ENCODE data around the gene DOCK9. TPM values are rescaled to one million over a fixed set of nuclear protein-coding genes. Genes with fewer than 3 reads are reported as not detected.

DOCK9 gene
- total RNA-seq, 1 donor from 2014 or later = 24.1 TPM

DNA sequence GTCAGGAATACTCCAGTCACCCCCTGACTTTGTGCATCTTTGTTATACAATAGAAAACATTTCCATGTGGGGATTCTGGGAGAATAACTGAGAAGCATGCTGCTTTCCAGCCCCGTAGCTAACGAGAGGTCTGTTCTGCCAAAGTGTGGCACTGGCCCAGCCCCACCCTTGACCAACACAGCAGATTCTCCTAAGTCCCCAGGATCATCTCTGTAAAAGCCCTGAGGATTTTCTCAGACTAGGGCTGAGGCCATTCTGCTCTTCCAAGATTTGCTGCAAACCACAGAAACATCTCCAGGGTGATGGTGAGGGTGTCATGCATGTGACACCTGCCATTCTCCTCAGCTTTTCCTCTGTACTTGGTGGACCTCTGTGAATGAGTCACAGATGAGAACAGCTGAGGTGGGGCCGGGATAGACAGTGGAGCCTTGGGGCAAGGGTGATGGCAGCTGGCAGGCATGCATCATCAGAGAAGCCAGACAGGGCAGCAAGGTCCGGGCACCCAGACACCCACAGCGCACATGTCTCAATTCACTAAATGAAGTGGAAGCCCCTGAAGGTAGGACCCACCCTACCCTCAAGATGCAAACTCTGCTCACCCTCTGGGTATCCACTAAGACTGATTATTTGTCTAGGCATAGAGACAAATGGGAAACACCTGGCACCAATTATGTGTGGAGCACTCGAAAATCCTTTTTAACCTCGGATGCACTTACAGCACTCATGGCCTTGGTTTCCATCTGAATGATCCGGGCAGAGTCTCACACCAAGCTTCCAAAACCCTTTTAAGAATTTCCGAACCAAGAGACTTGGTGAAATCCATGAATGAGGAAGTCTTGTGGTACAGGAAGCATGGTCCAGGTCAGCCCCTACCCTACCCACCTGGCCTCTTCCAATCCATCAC is 20.1 kb upstream of the DOCK9 start:
- no peaks in the 10 kb centered on the region for H3K9me3 Mint-ChIP-seq (ENCODE audit: unreplicated experiment)
- TF ChIP-seq, protein P1, sequence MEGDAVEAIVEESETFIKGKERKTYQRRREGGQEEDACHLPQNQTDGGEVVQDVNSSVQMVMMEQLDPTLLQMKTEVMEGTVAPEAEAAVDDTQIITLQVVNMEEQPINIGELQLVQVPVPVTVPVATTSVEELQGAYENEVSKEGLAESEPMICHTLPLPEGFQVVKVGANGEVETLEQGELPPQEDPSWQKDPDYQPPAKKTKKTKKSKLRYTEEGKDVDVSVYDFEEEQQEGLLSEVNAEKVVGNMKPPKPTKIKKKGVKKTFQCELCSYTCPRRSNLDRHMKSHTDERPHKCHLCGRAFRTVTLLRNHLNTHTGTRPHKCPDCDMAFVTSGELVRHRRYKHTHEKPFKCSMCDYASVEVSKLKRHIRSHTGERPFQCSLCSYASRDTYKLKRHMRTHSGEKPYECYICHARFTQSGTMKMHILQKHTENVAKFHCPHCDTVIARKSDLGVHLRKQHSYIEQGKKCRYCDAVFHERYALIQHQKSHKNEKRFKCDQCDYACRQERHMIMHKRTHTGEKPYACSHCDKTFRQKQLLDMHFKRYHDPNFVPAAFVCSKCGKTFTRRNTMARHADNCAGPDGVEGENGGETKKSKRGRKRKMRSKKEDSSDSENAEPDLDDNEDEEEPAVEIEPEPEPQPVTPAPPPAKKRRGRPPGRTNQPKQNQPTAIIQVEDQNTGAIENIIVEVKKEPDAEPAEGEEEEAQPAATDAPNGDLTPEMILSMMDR (IDR thresholded peaks at IDR 0.05) = no peak
- no peak for DNase-seq (ENCODE audit: extremely low spot score, unreplicated experiment)
- H3K27ac Mint-ChIP-seq (ENCODE audit: unreplicated experiment) = peak overlapping the region; percentile 19
- no peak overlapping the region for H3K4me3 Mint-ChIP-seq (ENCODE audit: unreplicated experiment)
- H3K36me3 Mint-ChIP-seq (ENCODE audit: unreplicated experiment) = no peaks in the 10 kb centered on the region
- H3K27me3 Mint-ChIP-seq (ENCODE audit: unreplicated experiment) = no peaks in the 10 kb centered on the region
- H3K4me1 Mint-ChIP-seq (ENCODE audit: unreplicated experiment) = peaks cover 46% of the 10 kb centered on the region

DNA sequence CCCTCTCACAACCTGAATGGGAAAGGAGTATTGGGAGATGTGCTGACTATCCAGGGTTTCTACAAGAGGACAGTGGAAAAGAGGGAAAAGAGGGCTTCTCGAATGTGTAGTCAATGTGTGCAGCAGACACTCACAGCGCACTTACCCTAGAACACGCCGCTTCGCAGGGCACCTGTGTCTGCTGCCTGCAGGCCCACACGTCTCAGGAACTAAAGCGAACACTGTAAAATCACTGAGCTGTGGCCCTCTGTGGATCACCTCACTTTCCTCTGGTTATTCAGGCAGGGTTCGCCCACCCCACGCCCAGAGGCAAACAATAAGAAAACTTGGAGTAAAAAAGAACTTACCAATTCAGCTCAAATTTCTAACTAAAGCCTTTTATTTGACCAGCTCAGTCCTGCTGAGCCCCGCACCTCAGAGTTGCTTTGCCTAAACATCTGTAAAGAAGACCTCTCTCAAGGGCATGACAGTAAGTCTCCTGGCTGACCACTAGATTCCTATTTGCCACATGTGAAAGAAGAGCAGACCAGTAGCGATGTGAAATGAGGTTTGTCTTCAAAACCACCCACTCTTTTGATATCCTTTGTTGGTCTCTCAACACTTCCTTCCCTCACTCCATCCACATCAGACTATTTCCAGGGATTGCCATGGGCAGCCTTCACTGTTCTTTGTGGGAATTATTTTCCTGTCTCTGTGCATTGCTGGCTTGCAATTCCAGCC is 19.3 kb upstream of the DOCK9 start:
- H3K27ac Mint-ChIP-seq (ENCODE audit: unreplicated experiment) = peak overlapping the region; percentile 24
- H3K27me3 Mint-ChIP-seq (ENCODE audit: unreplicated experiment) = no peaks in the 10 kb centered on the region
- TF ChIP-seq, protein P1 (IDR thresholded peaks at IDR 0.05) = no peak
- no peak for DNase-seq (ENCODE audit: extremely low spot score, unreplicated experiment)
- H3K9me3 Mint-ChIP-seq (ENCODE audit: unreplicated experiment) = no peaks in the 10 kb centered on the region
- H3K4me1 Mint-ChIP-seq (ENCODE audit: unreplicated experiment) = peaks cover 40% of the 10 kb centered on the region
- no peaks in the 10 kb centered on the region for H3K36me3 Mint-ChIP-seq (ENCODE audit: unreplicated experiment)
- H3K4me3 Mint-ChIP-seq (ENCODE audit: unreplicated experiment) = no peak overlapping the region

DNA sequence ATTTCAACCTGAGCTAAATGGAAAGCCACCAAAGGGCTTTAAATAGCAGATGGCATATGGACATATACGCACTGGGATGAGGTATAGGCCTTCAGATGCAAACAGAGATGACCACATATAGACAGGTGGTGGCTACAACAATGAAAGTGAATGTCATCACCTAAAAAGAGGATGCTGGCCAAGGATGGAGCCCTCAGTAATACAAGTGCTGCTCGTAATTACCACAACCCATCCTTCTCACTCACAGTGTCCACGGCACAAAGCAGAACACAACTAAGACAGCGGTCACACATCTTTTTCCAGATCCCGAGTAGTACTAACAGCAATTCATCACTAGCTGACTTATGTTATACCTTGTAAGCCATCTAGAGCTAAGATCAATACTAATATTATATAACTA is 18.2 kb upstream of the DOCK9 start:
- no peak overlapping the region for H3K4me3 Mint-ChIP-seq (ENCODE audit: unreplicated experiment)

DNA sequence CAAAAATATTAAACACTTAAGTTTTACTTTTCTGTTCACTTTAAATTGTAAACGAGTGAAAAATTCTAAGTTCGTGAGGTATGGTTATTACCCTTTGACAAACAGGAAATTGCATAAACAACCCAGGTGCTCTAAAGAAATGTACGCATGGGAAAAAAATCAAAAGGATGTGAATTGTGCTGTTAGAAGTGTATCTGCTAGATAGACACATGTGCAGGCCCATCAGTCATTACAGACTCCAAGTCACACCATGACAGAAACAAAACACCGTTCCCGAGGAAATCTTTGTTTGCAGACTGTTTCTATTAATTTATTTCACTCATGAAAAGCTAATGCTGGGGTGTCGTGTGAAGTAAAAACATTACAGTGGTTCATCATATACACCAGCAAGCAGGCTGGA is 17.0 kb upstream of the DOCK9 start:
- TF ChIP-seq, protein P1 (IDR thresholded peaks at IDR 0.05) = no peak
- Mint-ChIP-seq H3K27me3 (ENCODE audit: unreplicated experiment) (no peaks in the 10 kb centered on the region), H3K9me3 (ENCODE audit: unreplicated experiment) (peaks cover 4% of the 10 kb centered on the region), H3K4me1 (ENCODE audit: unreplicated experiment) (peaks cover 34% of the 10 kb centered on the region), H3K27ac (ENCODE audit: unreplicated experiment) (no peak overlapping the region), H3K4me3 (ENCODE audit: unreplicated experiment) (no peak overlapping the region), H3K36me3 (ENCODE audit: unreplicated experiment) (no peaks in the 10 kb centered on the region)
- no peak for DNase-seq (ENCODE audit: extremely low spot score, unreplicated experiment)

More for the DNA sequence above, 18.2 kb upstream of the DOCK9 start:
- no peak for DNase-seq (ENCODE audit: extremely low spot score, unreplicated experiment)
- no peaks in the 10 kb centered on the region for H3K36me3 Mint-ChIP-seq (ENCODE audit: unreplicated experiment)
- H3K4me1 Mint-ChIP-seq (ENCODE audit: unreplicated experiment) = peaks cover 37% of the 10 kb centered on the region
- no peaks in the 10 kb centered on the region for H3K9me3 Mint-ChIP-seq (ENCODE audit: unreplicated experiment)
- no peak overlapping the region for H3K27ac Mint-ChIP-seq (ENCODE audit: unreplicated experiment)
- no peaks in the 10 kb centered on the region for H3K27me3 Mint-ChIP-seq (ENCODE audit: unreplicated experiment)
- TF ChIP-seq, protein P1 (IDR thresholded peaks at IDR 0.05) = no peak

DNA sequence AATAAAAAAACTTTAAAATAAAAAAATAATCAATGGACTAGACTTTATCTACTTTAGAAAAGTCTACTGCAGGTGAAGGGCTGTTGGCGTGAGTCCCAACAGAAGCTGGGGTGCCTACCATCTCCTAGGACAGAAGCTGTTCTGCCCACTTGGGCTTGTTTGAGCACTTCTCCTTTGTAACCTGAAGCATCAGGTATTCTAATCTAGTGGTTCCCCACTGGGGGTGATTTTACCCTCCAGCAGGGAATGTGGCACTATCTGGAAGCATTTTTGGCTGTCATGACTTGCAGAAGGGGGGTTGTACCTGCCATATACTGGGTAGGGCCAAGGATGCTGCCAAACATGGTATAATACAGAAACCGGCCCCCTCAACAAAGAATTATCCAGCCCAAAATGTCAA is 16.2 kb upstream of the DOCK9 start:
- TF ChIP-seq, protein P1 (IDR thresholded peaks at IDR 0.05) = no peak
- Mint-ChIP-seq H3K36me3 (ENCODE audit: unreplicated experiment) (no peaks in the 10 kb centered on the region), H3K4me3 (ENCODE audit: unreplicated experiment) (no peak overlapping the region), H3K27me3 (ENCODE audit: unreplicated experiment) (no peaks in the 10 kb centered on the region), H3K4me1 (ENCODE audit: unreplicated experiment) (peaks cover 26% of the 10 kb centered on the region), H3K9me3 (ENCODE audit: unreplicated experiment) (peaks cover 6% of the 10 kb centered on the region), H3K27ac (ENCODE audit: unreplicated experiment) (no peak overlapping the region)
- no peak for DNase-seq (ENCODE audit: extremely low spot score, unreplicated experiment)
